SK-N-SH (cell line): Measurements from ENCODE around the gene VGLL4.

Experiments
- CTCF ChIP-seq: fragments of 200-600 bp; sonication (generic); IDR thresholded peaks from 2 replicates; pipeline ENCODE4 v1.6.1; 2017; ENCODE audit warnings: antibody characterized with exemption, mild to moderate bottlenecking, moderate library complexity
- IRF3 ChIP-seq: fragments of 150-350 bp; IDR thresholded peaks from 2 replicates; pipeline ENCODE4 v1.6.1; 2016; ENCODE audit warnings: mild to moderate bottlenecking, low read depth, low read length
- MAX ChIP-seq: IDR thresholded peaks from 2 replicates; pipeline ENCODE4 v1.4.0; 2012; ENCODE audit warnings: low read depth
- RAD21 ChIP-seq: IDR thresholded peaks from 2 replicates; pipeline ENCODE4 v1.6.1; 2012; ENCODE audit warnings: mild to moderate bottlenecking, low read length
- REST ChIP-seq: IDR thresholded peaks from 2 replicates; pipeline ENCODE4 v1.6.1; 2012; ENCODE audit warnings: mild to moderate bottlenecking, low read depth, low read length, moderate library complexity

- no peak for TF ChIP-seq CTCF
- no peak for TF ChIP-seq RAD21
- TF ChIP-seq MAX = no peak
- TF ChIP-seq IRF3 = no peak
- TF ChIP-seq REST = no peak
These were observed 73.5 kb downstream of the VGLL4 start for GRCh38 chr3:11570251-11570650.
